PC-9 (cell line): ENCODE results near the gene TMEM88. TPM values are rescaled to one million over a fixed set of nuclear protein-coding genes. Genes with fewer than 3 reads are reported as not detected.

Experiments used
- BruUV-seq: library from RNA; stranded (reverse); fragments of 400-500 nt; replicated peaks from 2 replicates; lab custom pipeline; 2021; lab: Mats Ljungman, UMichigan
- CTCF ChIA-PET: fragments of 300-600 bp; sonication (Branson Sonifier 250); formaldehyde crosslinking; loops from one replicate; lab custom pipeline; 2022; ENCODE audit warnings: antibody characterized with exemption; lab: Charles Lee
- POLR2A ChIA-PET: fragments of 300-600 bp; sonication (Branson Sonifier 250); formaldehyde crosslinking; loops from one replicate; lab custom pipeline; 2022; ENCODE audit warnings: antibody characterized with exemption; ENCODE audit not compliant: unreplicated experiment; lab: Charles Lee
- DNase-seq, 2 experiments: peaks; one replicate each; pipeline versions ENCODE4 v3.0.0 to v3.0.0-alpha.2; 2015 to 2022; ENCODE audit warnings: mixed read lengths in 1 of 2
- H2AFZ ChIP-seq: fragments of 200-600 bp; sonication (generic); 2 replicates; pipeline ENCODE4 v1.8.1; 2017; ENCODE audit warnings: antibody characterized with exemption
- H3F3A ChIP-seq: fragments of 200-600 bp; sonication (generic); 2 replicates; pipeline ENCODE4 v1.8.1; 2017; ENCODE audit warnings: antibody characterized with exemption, mild to moderate bottlenecking, low read depth; ENCODE audit not compliant: insufficient read depth
- H3K27ac ChIP-seq: fragments of 200-600 bp; sonication (generic); 2 replicates; pipeline ENCODE4 v1.6.1; 2016; ENCODE audit warnings: mixed run types
- H3K27me3 ChIP-seq: fragments of 200-600 bp; sonication (generic); 2 replicates; pipeline ENCODE4 v1.6.1; 2016; ENCODE audit warnings: low read depth, mixed run types; ENCODE audit not compliant: insufficient read depth
- H3K36me3 ChIP-seq: fragments of 200-600 bp; sonication (generic); 2 replicates; pipeline ENCODE4 v1.6.1; 2016; ENCODE audit warnings: low read depth, mixed run types
- H3K4me1 ChIP-seq: fragments of 200-600 bp; sonication (generic); replicated peaks from 2 replicates; pipeline ENCODE4 v1.6.1; 2016; ENCODE audit warnings: mixed run types; ENCODE audit not compliant: insufficient read depth
- H3K4me2 ChIP-seq: fragments of 200-600 bp; sonication (generic); 2 replicates; pipeline ENCODE4 v1.6.1; 2017; ENCODE audit warnings: mixed run types
- H3K4me3 ChIP-seq: fragments of 200-600 bp; sonication (generic); 2 replicates; pipeline ENCODE4 v1.6.1; 2016; ENCODE audit warnings: mixed run types
- H3K79me2 ChIP-seq: fragments of 200-600 bp; sonication (generic); 2 replicates; pipeline ENCODE4 v1.6.1; 2017; ENCODE audit warnings: low read depth, mixed run types
- H3K9me2 ChIP-seq: fragments of 200-600 bp; sonication (generic); 2 replicates; pipeline ENCODE4 v1.8.1; 2017; ENCODE audit warnings: mild to moderate bottlenecking; ENCODE audit not compliant: insufficient read depth
- H3K9me3 ChIP-seq: fragments of 200-600 bp; sonication (generic); 2 replicates; pipeline ENCODE4 v1.8.1; 2016; ENCODE audit warnings: low read depth; ENCODE audit not compliant: insufficient read depth
- H4K20me1 ChIP-seq: fragments of 200-600 bp; sonication (generic); 2 replicates; pipeline ENCODE4 v1.8.1; 2017; ENCODE audit not compliant: insufficient read depth
- EZH2 ChIP-seq: fragments of 200-600 bp; sonication (generic); IDR thresholded peaks from 2 replicates; pipeline ENCODE4 v1.8.0; 2017; ENCODE audit warnings: antibody characterized with exemption, low read depth
- intact Hi-C: fragments of 100-400 bp; cut with micrococcal nuclease; formaldehyde crosslinking; loops from one replicate; pipeline ENCODE4 v1.10.0; 2022; ENCODE audit not compliant: unreplicated experiment
- total RNA-seq: library from RNA; stranded (reverse); gene quantifications from 2 replicates; pipeline ENCODE4 v1.2.3, GENCODE V29; 2021
- TF ChIP-seq, protein P1 (sequence below): fragments of 200-600 bp; sonication (generic); conservative IDR thresholded peaks from 2 replicates; pipeline ENCODE4 v1.6.1; 2017; ENCODE audit warnings: mixed run types, antibody characterized with exemption, mild to moderate bottlenecking, moderate library complexity

TMEM88 gene
- total RNA-seq, 1 experiment from 2014 or later, result 3.1 TPM

DNA sequence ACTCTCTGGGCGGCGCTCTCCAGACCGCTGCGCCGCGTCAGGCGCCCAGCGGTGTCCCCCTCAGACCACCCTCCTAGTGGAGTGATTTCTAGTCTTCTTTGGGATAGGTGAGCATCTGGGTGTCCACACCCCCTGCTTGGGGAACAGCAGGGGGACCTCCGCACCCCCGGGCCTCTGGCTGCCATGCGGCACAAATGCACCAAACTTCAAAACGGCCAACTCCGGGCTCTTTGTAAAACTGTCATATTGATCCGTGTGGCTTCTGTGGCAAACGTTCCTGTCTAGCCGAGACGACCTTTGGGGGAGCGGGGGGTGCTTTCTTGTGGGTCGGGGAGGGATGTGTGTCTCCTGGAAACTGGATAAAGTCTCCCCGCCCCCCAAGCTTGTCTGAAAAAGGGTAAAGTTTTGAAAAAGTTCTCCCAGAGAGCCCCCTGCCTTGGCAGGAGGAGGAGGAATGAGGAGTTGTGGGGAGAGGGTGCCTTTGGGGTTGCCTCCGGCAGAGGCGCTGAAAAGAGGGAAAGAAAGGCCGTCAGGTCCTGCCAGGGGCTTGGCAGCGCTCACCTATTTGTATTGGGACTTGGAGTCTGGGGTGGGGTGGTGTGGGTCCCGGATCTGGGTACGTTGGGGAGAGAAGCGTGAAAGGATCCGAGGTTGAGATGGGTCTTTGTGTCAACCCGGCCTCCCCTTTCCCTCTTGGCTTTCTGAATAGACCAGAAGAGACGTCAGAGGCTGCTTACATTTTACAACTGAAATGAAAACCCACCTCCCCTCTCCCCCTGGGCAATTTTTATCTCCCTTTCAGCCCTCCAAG lies 31.6 kb downstream of the TMEM88 start:
- Histone ChIP-seq H2AFZ (peak overlapping the region; percentile 26; the same call in 1 of the 2 replicates), H3K27ac (peak overlapping the region; percentile 66), H3K4me3 (peak overlapping the region; percentile 84), H3K4me1 (peaks cover 27% of the 10 kb centered on the region), H3F3A (peaks cover 30% of the 10 kb centered on the region), H3K4me2 (peak overlapping the region; percentile 99), H3K9me3 (no peaks in the 10 kb centered on the region), H3K36me3 (no peaks in the 10 kb centered on the region; the same call in 1 of the 2 replicates), H3K27me3 (no peaks in the 10 kb centered on the region), H3K9me2 (no peaks in the 10 kb centered on the region), H4K20me1 (peaks cover 4% of the 10 kb centered on the region; the same call in 1 of the 2 replicates), H3K79me2 (peaks cover 38% of the 10 kb centered on the region)
- POLR2A ChIA-PET, result interaction anchor here (0.7 kb wide), 1 partner anchor 30 kb away, joined by 3 read pairs; no protein-coding TSS in a partner anchor
- peak in 1 of 2 experiments; percentile 30 for DNase-seq
- CTCF ChIA-PET, result no interaction called here
- TF ChIP-seq EZH2, result no peak
- TF ChIP-seq, protein P1, sequence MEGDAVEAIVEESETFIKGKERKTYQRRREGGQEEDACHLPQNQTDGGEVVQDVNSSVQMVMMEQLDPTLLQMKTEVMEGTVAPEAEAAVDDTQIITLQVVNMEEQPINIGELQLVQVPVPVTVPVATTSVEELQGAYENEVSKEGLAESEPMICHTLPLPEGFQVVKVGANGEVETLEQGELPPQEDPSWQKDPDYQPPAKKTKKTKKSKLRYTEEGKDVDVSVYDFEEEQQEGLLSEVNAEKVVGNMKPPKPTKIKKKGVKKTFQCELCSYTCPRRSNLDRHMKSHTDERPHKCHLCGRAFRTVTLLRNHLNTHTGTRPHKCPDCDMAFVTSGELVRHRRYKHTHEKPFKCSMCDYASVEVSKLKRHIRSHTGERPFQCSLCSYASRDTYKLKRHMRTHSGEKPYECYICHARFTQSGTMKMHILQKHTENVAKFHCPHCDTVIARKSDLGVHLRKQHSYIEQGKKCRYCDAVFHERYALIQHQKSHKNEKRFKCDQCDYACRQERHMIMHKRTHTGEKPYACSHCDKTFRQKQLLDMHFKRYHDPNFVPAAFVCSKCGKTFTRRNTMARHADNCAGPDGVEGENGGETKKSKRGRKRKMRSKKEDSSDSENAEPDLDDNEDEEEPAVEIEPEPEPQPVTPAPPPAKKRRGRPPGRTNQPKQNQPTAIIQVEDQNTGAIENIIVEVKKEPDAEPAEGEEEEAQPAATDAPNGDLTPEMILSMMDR, result no peak
- TSS peak; percentile 21 for BruUV-seq
- intact Hi-C loops, result loop anchor here (1.0 to 10.0 kb wide), 4 partner anchors 27 to 302 kb away; partner anchors contain the start of genes CNTROB, MPDU1, NAA38 and TRAPPC1

DNA sequence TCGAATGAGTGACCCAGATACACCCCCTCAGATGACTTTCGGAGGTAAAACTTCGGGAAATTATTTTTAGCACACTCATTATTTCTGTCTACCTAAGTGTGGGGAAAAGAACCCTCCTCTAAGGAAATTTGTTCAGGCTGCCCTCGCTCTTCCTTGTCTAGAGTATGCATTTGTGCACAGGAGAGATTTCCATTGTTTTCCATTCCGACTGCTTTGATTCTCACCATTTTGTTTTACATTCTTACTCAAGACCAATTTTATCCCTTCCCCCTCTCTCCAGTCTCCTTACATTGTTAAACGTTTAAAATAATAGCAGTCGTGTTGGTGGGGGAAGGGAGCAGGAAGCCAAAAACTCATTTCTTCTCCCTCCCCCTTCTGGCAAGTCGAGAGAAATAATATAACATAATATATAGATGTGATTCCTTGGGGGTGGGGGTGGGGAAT lies 32.2 kb downstream of the TMEM88 start:
- Histone ChIP-seq H3K9me3 (no peaks in the 10 kb centered on the region), H3K9me2 (no peaks in the 10 kb centered on the region), H3K27ac (peak overlapping the region; percentile 66), H3K27me3 (no peaks in the 10 kb centered on the region), H3K36me3 (no peaks in the 10 kb centered on the region; the same call in 1 of the 2 replicates), H4K20me1 (peaks cover 4% of the 10 kb centered on the region; the same call in 1 of the 2 replicates), H3K4me2 (peak overlapping the region; percentile 99), H3K4me1 (peaks cover 27% of the 10 kb centered on the region), H3F3A (peaks cover 30% of the 10 kb centered on the region), H3K4me3 (peak overlapping the region; percentile 84), H3K79me2 (peaks cover 38% of the 10 kb centered on the region), H2AFZ (peak overlapping the region; percentile 26; the same call in 1 of the 2 replicates)
- ChIA-PET POLR2A (interaction anchor here (0.7 kb wide), 1 partner anchor 30 kb away, joined by 3 read pairs; no protein-coding TSS in a partner anchor), CTCF (no interaction called here)
- DNase-seq, result no peak
- intact Hi-C loops, result loop anchor here (1.0 to 10.0 kb wide), 4 partner anchors 26 to 302 kb away; partner anchors contain the start of genes CNTROB, MPDU1, NAA38 and TRAPPC1
- TF ChIP-seq, protein P1, result no peak; the same call in 1 of the 2 replicates
- TF ChIP-seq EZH2, result no peak
- no TSS peak for BruUV-seq

GRCh38 chr17:7887482-7888183 lies 32.8 kb downstream of the TMEM88 start:
- peak overlapping the region; percentile 80 for H3K27ac ChIP-seq
- peaks cover 30% of the 10 kb centered on the region for H3F3A ChIP-seq
- H3K4me2 ChIP-seq, result peak overlapping the region; percentile 99
- BruUV-seq, result TSS peak; percentile 41
- ChIA-PET POLR2A (no interaction called here), CTCF (no interaction called here)
- peak; percentile 88 to 94 for DNase-seq
- peak overlapping the region; percentile 73 for H2AFZ ChIP-seq
- H3K79me2 ChIP-seq, result peaks cover 38% of the 10 kb centered on the region
- H3K4me1 ChIP-seq, result peaks cover 27% of the 10 kb centered on the region
- peak overlapping the region; percentile 84 for H3K4me3 ChIP-seq
- H3K36me3 ChIP-seq, result no peaks in the 10 kb centered on the region; the same call in 1 of the 2 replicates
- no peaks in the 10 kb centered on the region for H3K9me2 ChIP-seq
- H4K20me1 ChIP-seq, result peaks cover 4% of the 10 kb centered on the region; the same call in 1 of the 2 replicates
- no peaks in the 10 kb centered on the region for H3K27me3 ChIP-seq
- intact Hi-C loops, result loop anchor here (1.0 to 10.0 kb wide), 6 partner anchors 26 to 303 kb away; partner anchors contain the start of genes CNTROB, MPDU1, NAA38 and TRAPPC1
- TF ChIP-seq EZH2, result no peak
- TF ChIP-seq, protein P1, result no peak
- no peaks in the 10 kb centered on the region for H3K9me3 ChIP-seq
